ENCODE measurements around the gene SHD. TPM values are rescaled to one million over a fixed set of nuclear protein-coding genes. Genes with fewer than 3 reads are reported as not detected.
A peak's percentile ranks its signal among the peaks of the same experiment; 100 is the strongest.

Gene SHD
- total and polyA plus RNA-seq, 9 of the 15 experiments (the other 6 are each of a cell fraction or from before 2014, with no cell fraction given), result 0.05 to 0.62 (median 0.15) TPM; not detected in 5

DNA sequence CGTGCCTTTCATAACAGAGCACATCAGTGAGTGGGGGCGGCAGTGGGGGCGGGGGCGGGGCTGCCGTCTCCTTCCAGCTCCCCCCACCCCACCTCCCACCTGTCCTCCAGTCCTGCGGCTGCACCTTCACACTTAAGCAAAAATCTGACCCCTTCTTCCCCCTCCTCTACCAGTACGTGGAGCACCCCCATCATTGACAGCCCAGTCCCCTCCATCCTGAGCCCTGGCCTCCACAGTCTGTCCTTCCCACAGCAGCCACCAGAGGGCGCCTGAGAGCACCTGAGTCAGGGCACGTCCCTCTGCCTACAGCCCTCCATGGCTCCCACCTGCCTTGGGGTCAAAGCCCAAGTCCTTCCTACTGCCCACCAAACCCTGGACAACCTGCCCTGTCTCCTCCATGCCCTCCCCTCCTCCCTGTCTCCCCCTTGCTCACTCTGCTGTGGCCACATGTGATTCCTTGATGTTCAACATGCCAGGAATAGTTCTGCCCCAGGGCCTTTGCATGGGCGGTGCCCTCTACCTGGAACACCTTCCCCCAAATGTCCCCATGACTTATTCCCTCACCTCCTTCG, 45.7 kb upstream of the SHD start (continued):
- TF ChIP-seq ZNF408 (CRISPR knock-in tag; IDR thresholded peaks at IDR 0.05; ENCODE audit: low read depth) (no peak), ZEB2 (IDR thresholded peaks at IDR 0.05) (no peak), BDP1 (IDR thresholded peaks at IDR 0.05; ENCODE audit: insufficient read depth, insufficient read length) (no peak), CHD2 (IDR thresholded peaks at IDR 0.05; ENCODE audit: low read depth, low read length) (no peak), ZNF354B (CRISPR knock-in tag; IDR thresholded peaks at IDR 0.05) (no peak), ZNF764 (CRISPR knock-in tag; IDR thresholded peaks at IDR 0.05; ENCODE audit: low read depth) (no peak), ZNF253 (CRISPR knock-in tag; conservative IDR thresholded peaks at IDR 0.05) (no peak), PHTF2 (CRISPR knock-in tag; IDR thresholded peaks at IDR 0.05) (no peak), JUND (IDR thresholded peaks at IDR 0.05; ENCODE audit: borderline replicate concordance, low read depth, low read length) (no peak), JUND (tag; IDR thresholded peaks at IDR 0.05; ENCODE audit: borderline replicate concordance, low read depth, low read length) (peak; percentile 25; the same call in 1 of the 3 replicates), RBM14 (IDR thresholded peaks at IDR 0.05; ENCODE audit: borderline replicate concordance, insufficient read depth, low read depth, low read length) (no peak), ZNF668 (CRISPR knock-in tag; IDR thresholded peaks at IDR 0.05) (no peak), NBN (IDR thresholded peaks at IDR 0.05; ENCODE audit: low read depth) (0 out of 2 replicates have a peak, but pooled peaks have one; percentile 63), RBM22 (IDR thresholded peaks at IDR 0.05; ENCODE audit: low read depth, low read length, poor library complexity, severe bottlenecking) (no peak), SAFB (IDR thresholded peaks at IDR 0.05; ENCODE audit: borderline replicate concordance, low read depth, low read length) (no peak), PYGO2 (tag; IDR thresholded peaks at IDR 0.05) (no peak)
- TF ChIP-seq, protein P1, sequence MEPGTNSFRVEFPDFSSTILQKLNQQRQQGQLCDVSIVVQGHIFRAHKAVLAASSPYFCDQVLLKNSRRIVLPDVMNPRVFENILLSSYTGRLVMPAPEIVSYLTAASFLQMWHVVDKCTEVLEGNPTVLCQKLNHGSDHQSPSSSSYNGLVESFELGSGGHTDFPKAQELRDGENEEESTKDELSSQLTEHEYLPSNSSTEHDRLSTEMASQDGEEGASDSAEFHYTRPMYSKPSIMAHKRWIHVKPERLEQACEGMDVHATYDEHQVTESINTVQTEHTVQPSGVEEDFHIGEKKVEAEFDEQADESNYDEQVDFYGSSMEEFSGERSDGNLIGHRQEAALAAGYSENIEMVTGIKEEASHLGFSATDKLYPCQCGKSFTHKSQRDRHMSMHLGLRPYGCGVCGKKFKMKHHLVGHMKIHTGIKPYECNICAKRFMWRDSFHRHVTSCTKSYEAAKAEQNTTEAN (CRISPR knock-in tag; IDR thresholded peaks at IDR 0.05), result 0 out of 2 replicates have a peak, but pooled peaks have one; percentile 46
- TF ChIP-seq, protein P2, sequence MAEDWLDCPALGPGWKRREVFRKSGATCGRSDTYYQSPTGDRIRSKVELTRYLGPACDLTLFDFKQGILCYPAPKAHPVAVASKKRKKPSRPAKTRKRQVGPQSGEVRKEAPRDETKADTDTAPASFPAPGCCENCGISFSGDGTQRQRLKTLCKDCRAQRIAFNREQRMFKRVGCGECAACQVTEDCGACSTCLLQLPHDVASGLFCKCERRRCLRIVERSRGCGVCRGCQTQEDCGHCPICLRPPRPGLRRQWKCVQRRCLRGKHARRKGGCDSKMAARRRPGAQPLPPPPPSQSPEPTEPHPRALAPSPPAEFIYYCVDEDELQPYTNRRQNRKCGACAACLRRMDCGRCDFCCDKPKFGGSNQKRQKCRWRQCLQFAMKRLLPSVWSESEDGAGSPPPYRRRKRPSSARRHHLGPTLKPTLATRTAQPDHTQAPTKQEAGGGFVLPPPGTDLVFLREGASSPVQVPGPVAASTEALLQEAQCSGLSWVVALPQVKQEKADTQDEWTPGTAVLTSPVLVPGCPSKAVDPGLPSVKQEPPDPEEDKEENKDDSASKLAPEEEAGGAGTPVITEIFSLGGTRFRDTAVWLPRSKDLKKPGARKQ (CRISPR knock-in tag; IDR thresholded peaks at IDR 0.05), result no peak
- TF ChIP-seq, protein P3, sequence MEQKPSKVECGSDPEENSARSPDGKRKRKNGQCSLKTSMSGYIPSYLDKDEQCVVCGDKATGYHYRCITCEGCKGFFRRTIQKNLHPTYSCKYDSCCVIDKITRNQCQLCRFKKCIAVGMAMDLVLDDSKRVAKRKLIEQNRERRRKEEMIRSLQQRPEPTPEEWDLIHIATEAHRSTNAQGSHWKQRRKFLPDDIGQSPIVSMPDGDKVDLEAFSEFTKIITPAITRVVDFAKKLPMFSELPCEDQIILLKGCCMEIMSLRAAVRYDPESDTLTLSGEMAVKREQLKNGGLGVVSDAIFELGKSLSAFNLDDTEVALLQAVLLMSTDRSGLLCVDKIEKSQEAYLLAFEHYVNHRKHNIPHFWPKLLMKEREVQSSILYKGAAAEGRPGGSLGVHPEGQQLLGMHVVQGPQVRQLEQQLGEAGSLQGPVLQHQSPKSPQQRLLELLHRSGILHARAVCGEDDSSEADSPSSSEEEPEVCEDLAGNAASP (IDR thresholded peaks at IDR 0.05), result no peak
- TF ChIP-seq, protein P4, sequence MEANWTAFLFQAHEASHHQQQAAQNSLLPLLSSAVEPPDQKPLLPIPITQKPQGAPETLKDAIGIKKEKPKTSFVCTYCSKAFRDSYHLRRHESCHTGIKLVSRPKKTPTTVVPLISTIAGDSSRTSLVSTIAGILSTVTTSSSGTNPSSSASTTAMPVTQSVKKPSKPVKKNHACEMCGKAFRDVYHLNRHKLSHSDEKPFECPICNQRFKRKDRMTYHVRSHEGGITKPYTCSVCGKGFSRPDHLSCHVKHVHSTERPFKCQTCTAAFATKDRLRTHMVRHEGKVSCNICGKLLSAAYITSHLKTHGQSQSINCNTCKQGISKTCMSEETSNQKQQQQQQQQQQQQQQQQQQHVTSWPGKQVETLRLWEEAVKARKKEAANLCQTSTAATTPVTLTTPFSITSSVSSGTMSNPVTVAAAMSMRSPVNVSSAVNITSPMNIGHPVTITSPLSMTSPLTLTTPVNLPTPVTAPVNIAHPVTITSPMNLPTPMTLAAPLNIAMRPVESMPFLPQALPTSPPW (CRISPR knock-in tag; IDR thresholded peaks at IDR 0.05), result peak; percentile 26
- TF ChIP-seq, protein P5, sequence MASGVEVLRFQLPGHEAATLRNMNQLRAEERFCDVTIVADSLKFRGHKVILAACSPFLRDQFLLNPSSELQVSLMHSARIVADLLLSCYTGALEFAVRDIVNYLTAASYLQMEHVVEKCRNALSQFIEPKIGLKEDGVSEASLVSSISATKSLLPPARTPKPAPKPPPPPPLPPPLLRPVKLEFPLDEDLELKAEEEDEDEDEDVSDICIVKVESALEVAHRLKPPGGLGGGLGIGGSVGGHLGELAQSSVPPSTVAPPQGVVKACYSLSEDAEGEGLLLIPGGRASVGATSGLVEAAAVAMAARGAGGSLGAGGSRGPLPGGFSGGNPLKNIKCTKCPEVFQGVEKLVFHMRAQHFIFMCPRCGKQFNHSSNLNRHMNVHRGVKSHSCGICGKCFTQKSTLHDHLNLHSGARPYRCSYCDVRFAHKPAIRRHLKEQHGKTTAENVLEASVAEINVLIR (CRISPR knock-in tag; IDR thresholded peaks at IDR 0.05), result no peak
